ENCODE results near the gene MRPS30. TPM values are rescaled to one million over a fixed set of nuclear protein-coding genes. Genes with fewer than 3 reads are reported as not detected.

MRPS30 gene
- total and polyA plus RNA-seq, 2 of the 13 experiments (the other 11 are each of a cell fraction or from before 2014, with no cell fraction given): 36.4 to 67.6 TPM

DNA sequence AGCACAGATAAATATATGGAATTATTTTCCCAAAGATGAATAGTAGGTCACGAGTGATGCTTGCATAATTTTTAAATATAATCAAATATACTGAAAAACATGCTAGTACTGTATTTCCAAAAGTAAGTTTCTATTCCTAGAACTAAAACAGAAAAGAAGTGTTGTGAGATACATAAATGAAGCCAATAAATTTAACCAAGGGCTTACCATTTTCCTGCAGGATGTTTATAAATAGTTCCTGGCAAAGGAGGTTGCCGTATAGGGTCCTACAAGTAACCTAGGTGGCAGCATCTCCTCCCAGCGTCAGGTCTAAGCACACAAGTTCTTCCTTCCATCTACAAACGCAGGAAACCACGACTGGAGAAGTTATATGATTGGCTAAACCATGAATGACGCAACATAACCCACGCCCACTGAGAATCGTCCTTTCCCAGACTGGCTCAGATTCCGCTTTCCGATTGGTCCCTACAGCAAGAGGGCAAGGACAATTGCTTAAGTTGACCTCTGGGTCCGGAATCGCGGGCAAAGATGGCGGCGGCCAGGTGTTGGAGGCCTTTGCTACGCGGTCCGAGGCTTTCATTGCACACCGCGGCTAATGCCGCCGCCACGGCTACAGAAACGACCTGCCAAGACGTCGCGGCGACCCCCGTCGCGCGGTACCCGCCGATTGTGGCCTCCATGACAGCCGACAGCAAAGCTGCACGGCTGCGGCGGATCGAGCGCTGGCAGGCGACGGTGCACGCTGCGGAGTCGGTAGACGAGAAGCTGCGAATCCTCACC is at the start of gene MRPS30 (continued):
- TF ChIP-seq, protein P1, sequence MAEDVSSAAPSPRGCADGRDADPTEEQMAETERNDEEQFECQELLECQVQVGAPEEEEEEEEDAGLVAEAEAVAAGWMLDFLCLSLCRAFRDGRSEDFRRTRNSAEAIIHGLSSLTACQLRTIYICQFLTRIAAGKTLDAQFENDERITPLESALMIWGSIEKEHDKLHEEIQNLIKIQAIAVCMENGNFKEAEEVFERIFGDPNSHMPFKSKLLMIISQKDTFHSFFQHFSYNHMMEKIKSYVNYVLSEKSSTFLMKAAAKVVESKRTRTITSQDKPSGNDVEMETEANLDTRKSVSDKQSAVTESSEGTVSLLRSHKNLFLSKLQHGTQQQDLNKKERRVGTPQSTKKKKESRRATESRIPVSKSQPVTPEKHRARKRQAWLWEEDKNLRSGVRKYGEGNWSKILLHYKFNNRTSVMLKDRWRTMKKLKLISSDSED (CRISPR knock-in tag; IDR thresholded peaks at IDR 0.05): peak; percentile 86; the same call in 1 of the 2 replicates
- TF ChIP-seq TAF1 (CRISPR knock-in tag; IDR thresholded peaks at IDR 0.05) (peak; percentile 96), ZNF709 (CRISPR knock-in tag; IDR thresholded peaks at IDR 0.05) (peak; percentile 73), NFYC (CRISPR knock-in tag; IDR thresholded peaks at IDR 0.05) (peak; percentile 94), NR2F2 (IDR thresholded peaks at IDR 0.05; ENCODE audit: borderline replicate concordance, low read depth) (peak; percentile 83; the same call in 1 of the 2 replicates), NAIF1 (CRISPR knock-in tag; IDR thresholded peaks at IDR 0.05; ENCODE audit: borderline replicate concordance) (peak; percentile 51; the same call in 1 of the 2 replicates), SPEN (CRISPR knock-in tag; IDR thresholded peaks at IDR 0.05; ENCODE audit: low read depth) (peak; percentile 45; the same call in 1 of the 2 replicates), KDM2A (CRISPR knock-in tag; IDR thresholded peaks at IDR 0.05; ENCODE audit: borderline replicate concordance, low read depth) (peak; percentile 95), ZNF703 (CRISPR knock-in tag; IDR thresholded peaks at IDR 0.05; ENCODE audit: borderline replicate concordance) (no peak), STAG1 (CRISPR knock-in tag; IDR thresholded peaks at IDR 0.05) (no peak), ZNF616 (CRISPR knock-in tag; IDR thresholded peaks at IDR 0.05; ENCODE audit: low read depth) (0 out of 2 replicates have a peak, but pooled peaks have one; percentile 54), NFIB (CRISPR knock-in tag; IDR thresholded peaks at IDR 0.05; ENCODE audit: borderline replicate concordance) (no peak), SRF (IDR thresholded peaks at IDR 0.05; ENCODE audit: low read depth, low read length) (no peak), ZNF33B (CRISPR knock-in tag; IDR thresholded peaks at IDR 0.05) (0 out of 2 replicates have a peak, but pooled peaks have one; percentile 63), GABPB1 (CRISPR knock-in tag; IDR thresholded peaks at IDR 0.05) (peak; percentile 89)
- TF ChIP-seq, protein P2, sequence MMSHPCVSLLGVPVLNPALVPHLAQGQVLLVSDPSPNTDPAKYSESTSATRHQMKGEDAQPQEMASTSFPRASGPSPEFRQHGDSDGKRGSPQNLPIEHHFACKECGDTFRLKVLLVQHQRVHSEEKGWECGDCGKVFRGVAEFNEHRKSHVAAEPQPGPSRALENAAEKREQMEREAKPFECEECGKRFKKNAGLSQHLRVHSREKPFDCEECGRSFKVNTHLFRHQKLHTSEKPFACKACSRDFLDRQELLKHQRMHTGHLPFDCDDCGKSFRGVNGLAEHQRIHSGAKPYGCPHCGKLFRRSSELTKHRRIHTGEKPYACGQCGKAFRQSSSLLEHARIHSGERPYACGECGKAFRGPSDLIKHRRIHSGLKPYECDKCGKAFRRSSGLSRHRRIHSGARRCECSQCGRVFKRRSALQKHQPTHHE (CRISPR knock-in tag; IDR thresholded peaks at IDR 0.05; ENCODE audit: borderline replicate concordance): 0 out of 2 replicates have a peak, but pooled peaks have one; percentile 88
- TF ChIP-seq, protein P3, sequence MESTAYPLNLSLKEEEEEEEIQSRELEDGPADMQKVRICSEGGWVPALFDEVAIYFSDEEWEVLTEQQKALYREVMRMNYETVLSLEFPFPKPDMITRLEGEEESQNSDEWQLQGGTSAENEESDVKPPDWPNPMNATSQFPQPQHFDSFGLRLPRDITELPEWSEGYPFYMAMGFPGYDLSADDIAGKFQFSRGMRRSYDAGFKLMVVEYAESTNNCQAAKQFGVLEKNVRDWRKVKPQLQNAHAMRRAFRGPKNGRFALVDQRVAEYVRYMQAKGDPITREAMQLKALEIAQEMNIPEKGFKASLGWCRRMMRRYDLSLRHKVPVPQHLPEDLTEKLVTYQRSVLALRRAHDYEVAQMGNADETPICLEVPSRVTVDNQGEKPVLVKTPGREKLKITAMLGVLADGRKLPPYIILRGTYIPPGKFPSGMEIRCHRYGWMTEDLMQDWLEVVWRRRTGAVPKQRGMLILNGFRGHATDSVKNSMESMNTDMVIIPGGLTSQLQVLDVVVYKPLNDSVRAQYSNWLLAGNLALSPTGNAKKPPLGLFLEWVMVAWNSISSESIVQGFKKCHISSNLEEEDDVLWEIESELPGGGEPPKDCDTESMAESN (CRISPR knock-in tag; conservative IDR thresholded peaks at IDR 0.05): 0 out of 2 replicates have a peak, but pooled peaks have one; percentile 62
- TF ChIP-seq, protein P4, sequence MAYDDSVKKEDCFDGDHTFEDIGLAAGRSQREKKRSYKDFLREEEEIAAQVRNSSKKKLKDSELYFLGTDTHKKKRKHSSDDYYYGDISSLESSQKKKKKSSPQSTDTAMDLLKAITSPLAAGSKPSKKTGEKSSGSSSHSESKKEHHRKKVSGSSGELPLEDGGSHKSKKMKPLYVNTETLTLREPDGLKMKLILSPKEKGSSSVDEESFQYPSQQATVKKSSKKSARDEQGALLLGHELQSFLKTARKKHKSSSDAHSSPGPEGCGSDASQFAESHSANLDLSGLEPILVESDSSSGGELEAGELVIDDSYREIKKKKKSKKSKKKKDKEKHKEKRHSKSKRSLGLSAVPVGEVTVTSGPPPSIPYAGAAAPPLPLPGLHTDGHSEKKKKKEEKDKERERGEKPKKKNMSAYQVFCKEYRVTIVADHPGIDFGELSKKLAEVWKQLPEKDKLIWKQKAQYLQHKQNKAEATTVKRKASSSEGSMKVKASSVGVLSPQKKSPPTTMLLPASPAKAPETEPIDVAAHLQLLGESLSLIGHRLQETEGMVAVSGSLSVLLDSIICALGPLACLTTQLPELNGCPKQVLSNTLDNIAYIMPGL (CRISPR knock-in tag; IDR thresholded peaks at IDR 0.05; ENCODE audit: borderline replicate concordance in 1 of 2, low read depth in 1 of 2): peak; percentile 73 to 76; a peak in 3 of 4 replicates
- TF ChIP-seq, protein P5, sequence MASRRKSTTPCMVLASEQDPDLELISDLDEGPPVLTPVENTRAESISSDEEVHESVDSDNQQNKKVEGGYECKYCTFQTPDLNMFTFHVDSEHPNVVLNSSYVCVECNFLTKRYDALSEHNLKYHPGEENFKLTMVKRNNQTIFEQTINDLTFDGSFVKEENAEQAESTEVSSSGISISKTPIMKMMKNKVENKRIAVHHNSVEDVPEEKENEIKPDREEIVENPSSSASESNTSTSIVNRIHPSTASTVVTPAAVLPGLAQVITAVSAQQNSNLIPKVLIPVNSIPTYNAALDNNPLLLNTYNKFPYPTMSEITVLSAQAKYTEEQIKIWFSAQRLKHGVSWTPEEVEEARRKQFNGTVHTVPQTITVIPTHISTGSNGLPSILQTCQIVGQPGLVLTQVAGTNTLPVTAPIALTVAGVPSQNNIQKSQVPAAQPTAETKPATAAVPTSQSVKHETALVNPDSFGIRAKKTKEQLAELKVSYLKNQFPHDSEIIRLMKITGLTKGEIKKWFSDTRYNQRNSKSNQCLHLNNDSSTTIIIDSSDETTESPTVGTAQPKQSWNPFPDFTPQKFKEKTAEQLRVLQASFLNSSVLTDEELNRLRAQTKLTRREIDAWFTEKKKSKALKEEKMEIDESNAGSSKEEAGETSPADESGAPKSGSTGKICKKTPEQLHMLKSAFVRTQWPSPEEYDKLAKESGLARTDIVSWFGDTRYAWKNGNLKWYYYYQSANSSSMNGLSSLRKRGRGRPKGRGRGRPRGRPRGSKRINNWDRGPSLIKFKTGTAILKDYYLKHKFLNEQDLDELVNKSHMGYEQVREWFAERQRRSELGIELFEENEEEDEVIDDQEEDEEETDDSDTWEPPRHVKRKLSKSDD (CRISPR knock-in tag; IDR thresholded peaks at IDR 0.05; ENCODE audit: low read depth): peak; percentile 84

All from HepG2 (cell line).